Measurements from ENCODE around the gene PLPP7. TPM values are rescaled to one million over a fixed set of nuclear protein-coding genes. Genes with fewer than 3 reads are reported as not detected.

Gene PLPP7
- total RNA-seq, 1 donor from 2014 or later, result 5.4 TPM

DNA sequence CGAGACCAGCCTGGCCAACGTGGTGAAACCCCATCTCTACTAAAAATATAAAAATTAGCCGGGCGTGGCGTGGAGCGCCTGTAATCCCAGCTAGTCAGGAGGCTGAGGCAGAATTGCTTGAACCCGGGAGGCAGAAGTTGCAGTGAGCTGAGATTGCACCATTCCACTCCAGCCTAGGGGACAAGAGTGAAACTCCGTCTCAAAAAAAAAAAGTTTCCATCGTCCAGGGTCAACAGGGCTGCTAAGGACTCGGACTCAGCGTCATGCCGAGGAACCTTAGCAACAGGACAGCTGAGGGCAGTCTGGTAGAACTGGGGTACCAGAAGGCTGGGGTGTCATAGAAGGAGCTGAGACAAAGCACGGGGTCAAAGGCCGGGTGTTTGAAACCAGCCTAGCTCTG lies 34.9 kb upstream of the PLPP7 start:
- Mint-ChIP-seq H3K27me3 (ENCODE audit: insufficient read depth, low read depth) (peaks cover 5% of the 10 kb centered on the region), H3K4me3 (no peak overlapping the region), H3K4me1 (peaks cover 22% of the 10 kb centered on the region), H3K9me3 (no peaks in the 10 kb centered on the region), H3K36me3 (no peaks in the 10 kb centered on the region), H3K27ac (peak overlapping the region; percentile 87)
- Histone ChIP-seq H3K27me3 (no peaks in the 10 kb centered on the region), H3K79me2 (ENCODE audit: low read depth) (no peaks in the 10 kb centered on the region), H3K4me1 (peaks cover 8% of the 10 kb centered on the region), H3K9me3 (ENCODE audit: low read depth) (no peaks in the 10 kb centered on the region), H3K4me3 (no peak overlapping the region), H3K4me2 (no peak overlapping the region), H3K27ac (peak overlapping the region; percentile 41), H3F3A (ENCODE audit: low read depth) (peaks cover 13% of the 10 kb centered on the region), H4K20me1 (ENCODE audit: low read depth) (no peaks in the 10 kb centered on the region), H2AFZ (replicated peaks) (no peak overlapping the region), H3K9ac (no peak overlapping the region), H3K36me3 (no peaks in the 10 kb centered on the region)
- DNase-seq (ENCODE audit: low spot score), result no peak
- TF ChIP-seq, protein P1, sequence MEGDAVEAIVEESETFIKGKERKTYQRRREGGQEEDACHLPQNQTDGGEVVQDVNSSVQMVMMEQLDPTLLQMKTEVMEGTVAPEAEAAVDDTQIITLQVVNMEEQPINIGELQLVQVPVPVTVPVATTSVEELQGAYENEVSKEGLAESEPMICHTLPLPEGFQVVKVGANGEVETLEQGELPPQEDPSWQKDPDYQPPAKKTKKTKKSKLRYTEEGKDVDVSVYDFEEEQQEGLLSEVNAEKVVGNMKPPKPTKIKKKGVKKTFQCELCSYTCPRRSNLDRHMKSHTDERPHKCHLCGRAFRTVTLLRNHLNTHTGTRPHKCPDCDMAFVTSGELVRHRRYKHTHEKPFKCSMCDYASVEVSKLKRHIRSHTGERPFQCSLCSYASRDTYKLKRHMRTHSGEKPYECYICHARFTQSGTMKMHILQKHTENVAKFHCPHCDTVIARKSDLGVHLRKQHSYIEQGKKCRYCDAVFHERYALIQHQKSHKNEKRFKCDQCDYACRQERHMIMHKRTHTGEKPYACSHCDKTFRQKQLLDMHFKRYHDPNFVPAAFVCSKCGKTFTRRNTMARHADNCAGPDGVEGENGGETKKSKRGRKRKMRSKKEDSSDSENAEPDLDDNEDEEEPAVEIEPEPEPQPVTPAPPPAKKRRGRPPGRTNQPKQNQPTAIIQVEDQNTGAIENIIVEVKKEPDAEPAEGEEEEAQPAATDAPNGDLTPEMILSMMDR (IDR thresholded peaks at IDR 0.05), result no peak
- TF ChIP-seq EZH2phosphoT487 (IDR thresholded peaks at IDR 0.05), result no peak
- TF ChIP-seq EZH2 (IDR thresholded peaks at IDR 0.05), result no peak

DNA sequence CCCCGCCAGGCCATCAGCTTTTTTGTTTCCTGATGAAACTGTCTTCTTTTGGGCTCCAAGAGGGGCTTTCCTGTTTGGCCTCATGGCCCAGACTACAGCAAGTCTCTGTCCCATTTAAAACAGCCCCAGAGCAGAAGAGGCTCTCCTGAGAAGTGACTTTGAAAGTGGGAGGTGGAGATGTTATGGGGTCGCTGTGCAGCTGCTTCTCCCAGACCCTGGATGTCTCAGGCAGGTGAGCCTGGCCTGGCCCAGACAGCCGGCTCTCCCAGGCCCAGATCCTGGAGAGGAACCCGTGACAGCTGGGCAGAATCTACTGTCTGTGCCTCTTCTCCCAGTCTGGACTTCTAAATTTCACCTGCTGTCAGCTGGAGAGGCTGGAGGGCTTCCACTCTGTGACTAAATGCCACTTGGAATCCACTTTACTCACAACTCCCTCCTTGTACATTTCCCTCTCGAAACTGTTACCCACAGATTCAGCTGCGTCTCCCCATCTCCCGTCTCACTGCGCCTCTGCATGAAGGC lies 33.8 kb upstream of the PLPP7 start:
- TF ChIP-seq EZH2phosphoT487 (IDR thresholded peaks at IDR 0.05) (no peak), EZH2 (IDR thresholded peaks at IDR 0.05) (no peak)
- TF ChIP-seq, protein P1 (IDR thresholded peaks at IDR 0.05), result no peak
- Histone ChIP-seq H3K79me2 (ENCODE audit: low read depth) (no peaks in the 10 kb centered on the region), H4K20me1 (ENCODE audit: low read depth) (no peaks in the 10 kb centered on the region), H3K4me1 (peaks cover 17% of the 10 kb centered on the region), H3K27me3 (no peaks in the 10 kb centered on the region), H3K36me3 (no peaks in the 10 kb centered on the region), H3K4me2 (no peak overlapping the region), H3K9ac (no peak overlapping the region), H3K4me3 (no peak overlapping the region), H3K9me3 (ENCODE audit: low read depth) (no peaks in the 10 kb centered on the region), H3K27ac (no peak overlapping the region), H3F3A (ENCODE audit: low read depth) (peaks cover 13% of the 10 kb centered on the region), H2AFZ (replicated peaks) (no peak overlapping the region)
- Mint-ChIP-seq H3K27ac (peak overlapping the region; percentile 30), H3K27me3 (ENCODE audit: insufficient read depth, low read depth) (peaks cover 5% of the 10 kb centered on the region), H3K36me3 (no peaks in the 10 kb centered on the region), H3K4me3 (no peak overlapping the region), H3K9me3 (no peaks in the 10 kb centered on the region), H3K4me1 (peaks cover 26% of the 10 kb centered on the region)
- DNase-seq (ENCODE audit: low spot score), result no peak

GRCh38 chr9:131257266-131258025 lies 32.1 kb upstream of the PLPP7 start:
- no peaks in the 10 kb centered on the region for H3K36me3 Mint-ChIP-seq
- no peak for TF ChIP-seq EZH2 (IDR thresholded peaks at IDR 0.05)
- peaks cover 13% of the 10 kb centered on the region for H3F3A ChIP-seq (ENCODE audit: low read depth)
- no peak overlapping the region for H2AFZ ChIP-seq (replicated peaks)
- H3K4me2 ChIP-seq, result no peak overlapping the region
- H3K79me2 ChIP-seq (ENCODE audit: low read depth), result no peaks in the 10 kb centered on the region
- H4K20me1 ChIP-seq (ENCODE audit: low read depth), result no peaks in the 10 kb centered on the region
- no peaks in the 10 kb centered on the region for H3K9me3 ChIP-seq (ENCODE audit: low read depth)
- no peak overlapping the region for H3K4me3 Mint-ChIP-seq
- H3K9me3 Mint-ChIP-seq, result no peaks in the 10 kb centered on the region
- H3K27ac ChIP-seq, result no peak overlapping the region
- no peak overlapping the region for H3K4me3 ChIP-seq
- peak overlapping the region; percentile 33 for H3K27ac Mint-ChIP-seq
- no peaks in the 10 kb centered on the region for H3K36me3 ChIP-seq
- H3K4me1 ChIP-seq, result peaks cover 17% of the 10 kb centered on the region
- no peak overlapping the region for H3K9ac ChIP-seq
- H3K27me3 ChIP-seq, result no peaks in the 10 kb centered on the region
- H3K27me3 Mint-ChIP-seq (ENCODE audit: insufficient read depth, low read depth), result peaks cover 5% of the 10 kb centered on the region
- DNase-seq (ENCODE audit: low spot score), result no peak
- H3K4me1 Mint-ChIP-seq, result peaks cover 26% of the 10 kb centered on the region

GRCh38 chr9:131258186-131258585 lies 31.3 kb upstream of the PLPP7 start:
- peaks cover 5% of the 10 kb centered on the region for H3K27me3 Mint-ChIP-seq (ENCODE audit: insufficient read depth, low read depth)
- no peak for DNase-seq (ENCODE audit: low spot score)
- TF ChIP-seq EZH2phosphoT487 (IDR thresholded peaks at IDR 0.05) (no peak), EZH2 (IDR thresholded peaks at IDR 0.05) (no peak)
- TF ChIP-seq, protein P1 (IDR thresholded peaks at IDR 0.05), result no peak
- H3K79me2 ChIP-seq (ENCODE audit: low read depth), result no peaks in the 10 kb centered on the region
- no peaks in the 10 kb centered on the region for H3K9me3 ChIP-seq (ENCODE audit: low read depth)
- H4K20me1 ChIP-seq (ENCODE audit: low read depth), result no peaks in the 10 kb centered on the region
- peaks cover 17% of the 10 kb centered on the region for H3K4me1 ChIP-seq
- peak overlapping the region; percentile 53 for H3K27ac Mint-ChIP-seq
- H3K27me3 ChIP-seq, result no peaks in the 10 kb centered on the region
- no peak overlapping the region for H3K4me3 ChIP-seq
- no peak overlapping the region for H3K4me3 Mint-ChIP-seq
- no peak overlapping the region for H3K9ac ChIP-seq
- H3K27ac ChIP-seq, result no peak overlapping the region
- H2AFZ ChIP-seq (replicated peaks), result no peak overlapping the region
- no peaks in the 10 kb centered on the region for H3K9me3 Mint-ChIP-seq
- no peak overlapping the region for H3K4me2 ChIP-seq
- H3F3A ChIP-seq (ENCODE audit: low read depth), result peaks cover 13% of the 10 kb centered on the region
- H3K36me3 Mint-ChIP-seq, result no peaks in the 10 kb centered on the region
- H3K4me1 Mint-ChIP-seq, result peaks cover 26% of the 10 kb centered on the region
- H3K36me3 ChIP-seq, result no peaks in the 10 kb centered on the region

Data from neural progenitor cell (in vitro differentiated cells).